Measurements from ENCODE around the gene SNX9. TPM values are rescaled to one million over a fixed set of nuclear protein-coding genes. Genes with fewer than 3 reads are reported as not detected.

Gene SNX9
- total RNA-seq, 1 experiment from 2014 or later: 33.1 TPM

DNA sequence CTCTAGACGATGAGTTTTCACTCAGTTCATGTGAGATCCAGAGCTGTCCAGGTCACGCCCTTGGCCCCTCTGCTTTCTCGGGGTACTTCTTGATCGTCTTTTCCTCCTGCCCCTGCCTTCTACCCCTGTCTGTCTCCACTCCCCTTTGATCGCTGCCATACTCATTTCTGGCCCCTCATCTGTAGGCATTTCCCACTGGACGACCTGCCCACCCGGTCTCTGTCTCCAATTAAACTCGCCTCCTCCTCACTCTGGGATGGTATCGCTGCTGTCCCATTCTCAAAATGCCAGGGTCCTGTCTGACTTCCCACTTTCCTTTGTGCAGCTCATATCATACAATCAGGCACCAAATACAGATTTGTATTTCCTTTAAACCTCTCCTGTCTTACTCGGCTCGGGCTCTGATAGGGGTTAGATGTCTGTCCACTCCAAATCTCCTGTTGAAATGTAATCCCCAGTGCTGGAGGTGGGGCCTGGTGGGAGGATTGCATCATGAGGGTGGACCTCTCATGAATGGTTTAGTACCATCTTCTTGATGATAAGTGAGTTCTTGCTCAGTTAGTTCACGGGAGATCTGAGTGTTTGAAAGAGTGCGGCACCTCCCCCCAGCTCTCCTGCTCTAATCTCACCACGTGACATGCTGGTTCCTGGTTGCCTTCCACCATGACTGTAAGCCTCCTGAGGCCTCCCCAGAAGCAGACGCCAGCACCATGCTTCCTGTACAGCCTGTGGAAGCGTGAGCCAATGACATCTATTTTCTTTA, 155.2 kb downstream of the SNX9 start:
- intact Hi-C loops (cut with micrococcal nuclease): no loop called here
- Mint-ChIP-seq H3K27ac (ENCODE audit: low read depth, unreplicated experiment) (no peak overlapping the region), H3K9me3 (ENCODE audit: unreplicated experiment) (no peaks in the 10 kb centered on the region), H3K27me3 (ENCODE audit: insufficient read depth, unreplicated experiment) (no peaks in the 10 kb centered on the region), H3K4me3 (ENCODE audit: unreplicated experiment) (no peak overlapping the region), H3K36me3 (ENCODE audit: insufficient read depth, unreplicated experiment) (no peaks in the 10 kb centered on the region), H3K4me1 (ENCODE audit: insufficient read depth, unreplicated experiment) (peaks cover 8% of the 10 kb centered on the region)
- TF ChIP-seq, protein P1, sequence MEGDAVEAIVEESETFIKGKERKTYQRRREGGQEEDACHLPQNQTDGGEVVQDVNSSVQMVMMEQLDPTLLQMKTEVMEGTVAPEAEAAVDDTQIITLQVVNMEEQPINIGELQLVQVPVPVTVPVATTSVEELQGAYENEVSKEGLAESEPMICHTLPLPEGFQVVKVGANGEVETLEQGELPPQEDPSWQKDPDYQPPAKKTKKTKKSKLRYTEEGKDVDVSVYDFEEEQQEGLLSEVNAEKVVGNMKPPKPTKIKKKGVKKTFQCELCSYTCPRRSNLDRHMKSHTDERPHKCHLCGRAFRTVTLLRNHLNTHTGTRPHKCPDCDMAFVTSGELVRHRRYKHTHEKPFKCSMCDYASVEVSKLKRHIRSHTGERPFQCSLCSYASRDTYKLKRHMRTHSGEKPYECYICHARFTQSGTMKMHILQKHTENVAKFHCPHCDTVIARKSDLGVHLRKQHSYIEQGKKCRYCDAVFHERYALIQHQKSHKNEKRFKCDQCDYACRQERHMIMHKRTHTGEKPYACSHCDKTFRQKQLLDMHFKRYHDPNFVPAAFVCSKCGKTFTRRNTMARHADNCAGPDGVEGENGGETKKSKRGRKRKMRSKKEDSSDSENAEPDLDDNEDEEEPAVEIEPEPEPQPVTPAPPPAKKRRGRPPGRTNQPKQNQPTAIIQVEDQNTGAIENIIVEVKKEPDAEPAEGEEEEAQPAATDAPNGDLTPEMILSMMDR (IDR thresholded peaks at IDR 0.05; ENCODE audit: unreplicated experiment): no peak
- no peak for DNase-seq (ENCODE audit: unreplicated experiment)
- BruUV-seq (replicated peaks): no TSS peak
- POLR2A ChIA-PET: no interaction called here
- CTCF ChIA-PET: no interaction called here

DNA sequence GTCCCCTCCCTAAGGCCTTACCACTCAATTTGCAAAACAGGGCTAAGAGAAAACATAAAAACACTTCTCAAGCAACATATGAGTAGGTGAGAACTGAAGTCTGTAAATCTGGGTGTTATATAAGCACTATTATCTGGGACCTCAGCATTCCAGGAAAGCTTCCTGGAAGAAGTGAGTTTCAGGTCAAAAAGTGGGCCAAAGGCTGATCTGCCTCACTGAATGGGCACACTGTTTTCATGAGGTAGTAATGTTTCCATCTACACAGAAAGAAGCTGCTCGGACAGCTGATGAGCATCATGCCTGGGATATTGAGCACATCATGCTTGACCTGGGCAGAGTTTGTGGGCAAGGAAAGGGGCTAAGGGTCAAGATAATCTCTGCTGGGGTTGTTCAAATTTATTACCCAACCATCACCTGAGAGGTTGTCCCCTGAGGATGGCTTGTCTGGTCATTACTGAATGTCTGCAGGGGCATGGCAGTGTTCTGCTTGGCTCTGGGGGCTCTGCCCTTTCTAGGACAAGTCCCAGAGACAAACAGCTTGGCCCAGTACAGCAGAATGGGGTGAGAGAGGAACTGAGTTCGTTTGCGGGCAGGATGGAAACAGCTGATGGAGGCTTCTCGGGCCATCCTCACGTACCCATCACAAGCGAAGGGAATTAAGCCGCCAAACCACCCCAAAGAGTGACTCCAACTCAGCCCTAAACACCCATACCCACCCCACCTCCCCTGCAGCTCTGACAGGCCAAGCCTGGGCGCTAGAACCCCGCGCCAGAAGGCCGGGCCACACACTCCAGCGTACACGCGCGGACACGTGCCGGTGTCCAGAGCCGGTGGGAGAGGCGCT, 157.5 kb downstream of the SNX9 start:
- Mint-ChIP-seq H3K4me1 (ENCODE audit: insufficient read depth, unreplicated experiment) (no peaks in the 10 kb centered on the region), H3K27ac (ENCODE audit: low read depth, unreplicated experiment) (peak overlapping the region; percentile 11), H3K9me3 (ENCODE audit: unreplicated experiment) (no peaks in the 10 kb centered on the region), H3K4me3 (ENCODE audit: unreplicated experiment) (peak overlapping the region; percentile 72), H3K27me3 (ENCODE audit: insufficient read depth, unreplicated experiment) (no peaks in the 10 kb centered on the region), H3K36me3 (ENCODE audit: insufficient read depth, unreplicated experiment) (no peaks in the 10 kb centered on the region)
- intact Hi-C loops (cut with micrococcal nuclease): loop anchor here (1.0 to 5.0 kb wide), 2 partner anchors 92 to 162 kb away; no protein-coding TSS in a partner anchor
- DNase-seq (ENCODE audit: unreplicated experiment): no peak
- TF ChIP-seq, protein P1 (IDR thresholded peaks at IDR 0.05; ENCODE audit: unreplicated experiment): no peak
- ChIA-PET CTCF (interaction anchor here (0.9 to 1.2 kb wide), 2 partner anchors 18 to 92 kb away, joined by 4 to 7 read pairs; no protein-coding TSS in a partner anchor), POLR2A (no interaction called here)
- BruUV-seq (replicated peaks): no TSS peak

DNA sequence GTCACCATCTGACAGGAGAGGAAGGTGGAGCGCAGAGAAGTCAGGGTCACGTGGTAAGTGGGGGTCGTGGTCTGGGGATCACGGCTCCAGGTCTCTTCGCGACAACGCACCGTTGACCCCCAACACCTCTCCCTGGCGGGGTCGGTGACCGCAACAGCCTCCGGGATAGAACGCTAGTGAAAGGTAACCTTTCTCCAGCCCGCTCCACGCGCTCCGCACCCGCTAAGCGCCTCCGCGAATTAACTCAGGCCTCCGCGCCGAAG, 158.0 kb downstream of the SNX9 start:
- Mint-ChIP-seq H3K4me1 (ENCODE audit: insufficient read depth, unreplicated experiment) (no peaks in the 10 kb centered on the region), H3K27ac (ENCODE audit: low read depth, unreplicated experiment) (peak overlapping the region; percentile 11), H3K27me3 (ENCODE audit: insufficient read depth, unreplicated experiment) (no peaks in the 10 kb centered on the region), H3K36me3 (ENCODE audit: insufficient read depth, unreplicated experiment) (no peaks in the 10 kb centered on the region), H3K9me3 (ENCODE audit: unreplicated experiment) (no peaks in the 10 kb centered on the region), H3K4me3 (ENCODE audit: unreplicated experiment) (peak overlapping the region; percentile 72)
- CTCF ChIA-PET: interaction anchor here (0.6 kb wide), 1 partner anchor 67 kb away, joined by 3 read pairs; no protein-coding TSS in a partner anchor
- POLR2A ChIA-PET: interaction anchor here (0.8 to 1.1 kb wide), 2 partner anchors 14 to 68 kb away, joined by 3 read pairs; no protein-coding TSS in a partner anchor
- no TSS peak for BruUV-seq (replicated peaks)
- TF ChIP-seq, protein P1 (IDR thresholded peaks at IDR 0.05; ENCODE audit: unreplicated experiment): no peak
- no peak for DNase-seq (ENCODE audit: unreplicated experiment)
- intact Hi-C loops (cut with micrococcal nuclease): loop anchor here (1.0 to 5.0 kb wide), 2 partner anchors 91 to 161 kb away; no protein-coding TSS in a partner anchor

Data from MCF 10A (cell line).